T-helper 2 cell treated with Interferon-gamma antibody and Interleukin-4, amounts not matched to agents 5 μg/mL and 100 μg/mL, for 36 hours (primary cell): ENCODE data around the gene BMPR1B.
"Not testable (repeated sequence)": the region's sequence is repeated elsewhere in the genome, so short reads cannot be mapped to it uniquely, and the experiment has no call there.

ENCODE experiments used
- DNase-seq: peaks from one replicate; pipeline ENCODE4 v3.0.0; 2021; ENCODE audit warnings: low spot score
- H3K27ac Mint-ChIP-seq: one replicate; pipeline ENCODE4 v1.8.0; 2021; ENCODE audit warnings: mild to moderate bottlenecking, mixed read lengths
- H3K27me3 Mint-ChIP-seq: one replicate; pipeline ENCODE4 v1.8.0; 2021; ENCODE audit warnings: low read depth, mixed read lengths
- H3K36me3 Mint-ChIP-seq: one replicate; pipeline ENCODE4 v1.8.0; 2021; ENCODE audit warnings: low read depth, mixed read lengths
- H3K4me1 Mint-ChIP-seq: one replicate; pipeline ENCODE4 v1.8.0; 2021; ENCODE audit warnings: low read depth, mixed read lengths
- H3K4me3 Mint-ChIP-seq: one replicate; pipeline ENCODE4 v1.8.0; 2022; ENCODE audit warnings: mild to moderate bottlenecking, moderate library complexity, mixed read lengths
- H3K9me3 Mint-ChIP-seq: one replicate; pipeline ENCODE4 v1.8.0; 2021; ENCODE audit warnings: mixed read lengths

BMPR1B gene

GRCh38 chr4:95045429-95045828, 287.7 kb downstream of the BMPR1B start:
- Mint-ChIP-seq H3K4me1 (no peaks in the 10 kb centered on the region), H3K4me3 (no peak overlapping the region), H3K27ac (no peak overlapping the region), H3K36me3 (no peaks in the 10 kb centered on the region), H3K9me3 (no peaks in the 10 kb centered on the region), H3K27me3 (no peaks in the 10 kb centered on the region)
- no peak for DNase-seq

- Mint-ChIP-seq H3K4me1 (no peaks in the 10 kb centered on the region), H3K36me3 (no peaks in the 10 kb centered on the region), H3K27ac (no peak overlapping the region), H3K27me3 (no peaks in the 10 kb centered on the region), H3K9me3 (no peaks in the 10 kb centered on the region), H3K4me3 (no peak overlapping the region)
- DNase-seq: no peak
Observed at GRCh38 chr4:95048296-95048695, 290.5 kb downstream of the BMPR1B start.

- Mint-ChIP-seq H3K4me1 (no peaks in the 10 kb centered on the region), H3K27me3 (no peaks in the 10 kb centered on the region), H3K9me3 (no peaks in the 10 kb centered on the region), H3K4me3 (no peak overlapping the region), H3K27ac (no peak overlapping the region), H3K36me3 (no peaks in the 10 kb centered on the region)
- DNase-seq: no peak
Observed at GRCh38 chr4:95049551-95050233, 291.9 kb downstream of the BMPR1B start.

GRCh38 chr4:95050980-95051701, 293.4 kb downstream of the BMPR1B start:
- Mint-ChIP-seq H3K27me3 (no peaks in the 10 kb centered on the region), H3K4me3 (no peak overlapping the region), H3K4me1 (no peaks in the 10 kb centered on the region), H3K27ac (no peak overlapping the region), H3K36me3 (no peaks in the 10 kb centered on the region), H3K9me3 (no peaks in the 10 kb centered on the region)
- no peak for DNase-seq

- Mint-ChIP-seq H3K27me3 (no peaks in the 10 kb centered on the region), H3K36me3 (no peaks in the 10 kb centered on the region), H3K9me3 (no peaks in the 10 kb centered on the region), H3K4me3 (no peak overlapping the region), H3K27ac (no peak overlapping the region), H3K4me1 (no peaks in the 10 kb centered on the region)
- no peak for DNase-seq
Observed at GRCh38 chr4:95051702-95052020, 293.9 kb downstream of the BMPR1B start.

- no peaks in the 10 kb centered on the region for H3K9me3 Mint-ChIP-seq
- no peaks in the 10 kb centered on the region for H3K4me1 Mint-ChIP-seq
- H3K4me3 Mint-ChIP-seq: no peak overlapping the region
- H3K36me3 Mint-ChIP-seq: no peaks in the 10 kb centered on the region
- no peaks in the 10 kb centered on the region for H3K27me3 Mint-ChIP-seq
- no peak overlapping the region for H3K27ac Mint-ChIP-seq
- DNase-seq: no peak
Observed at GRCh38 chr4:95058991-95059390, 301.2 kb downstream of the BMPR1B start.

GRCh38 chr4:95059663-95060062, 301.9 kb downstream of the BMPR1B start:
- H3K27me3 Mint-ChIP-seq: no peaks in the 10 kb centered on the region
- H3K36me3 Mint-ChIP-seq: no peaks in the 10 kb centered on the region
- no peak for DNase-seq
- H3K4me1 Mint-ChIP-seq: no peaks in the 10 kb centered on the region
- H3K9me3 Mint-ChIP-seq: no peaks in the 10 kb centered on the region
- H3K4me3 Mint-ChIP-seq: no peak overlapping the region
- no peak overlapping the region for H3K27ac Mint-ChIP-seq

DNA sequence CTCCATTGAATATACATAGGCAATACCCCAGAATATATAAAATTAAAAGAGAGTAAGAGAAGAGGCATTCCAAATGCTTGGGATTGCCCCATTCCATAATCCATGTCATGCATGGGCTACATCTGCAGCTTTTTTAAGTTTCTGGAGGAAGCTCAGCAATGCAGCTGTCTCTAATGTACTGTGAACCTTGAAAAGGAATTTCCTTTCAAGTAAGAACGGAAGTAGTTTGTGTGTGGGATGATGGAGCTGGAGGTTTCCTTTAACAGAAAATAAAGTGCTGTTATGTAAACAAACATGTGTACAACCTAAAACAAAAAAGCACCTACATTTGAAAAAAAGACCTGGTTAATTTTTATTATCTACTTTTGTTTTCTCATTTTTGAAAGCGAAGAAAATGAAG, 303.5 kb downstream of the BMPR1B start:
- Mint-ChIP-seq H3K36me3 (no peaks in the 10 kb centered on the region), H3K9me3 (no peaks in the 10 kb centered on the region), H3K27ac (no peak overlapping the region), H3K4me3 (no peak overlapping the region), H3K4me1 (no peaks in the 10 kb centered on the region), H3K27me3 (no peaks in the 10 kb centered on the region)
- DNase-seq: no peak

GRCh38 chr4:95061801-95062200, 304.0 kb downstream of the BMPR1B start:
- not testable (repeated sequence) for DNase-seq, H3K4me1 Mint-ChIP-seq, H3K4me3 Mint-ChIP-seq, H3K9me3 Mint-ChIP-seq, H3K36me3 Mint-ChIP-seq, H3K27ac Mint-ChIP-seq, H3K27me3 Mint-ChIP-seq

DNA sequence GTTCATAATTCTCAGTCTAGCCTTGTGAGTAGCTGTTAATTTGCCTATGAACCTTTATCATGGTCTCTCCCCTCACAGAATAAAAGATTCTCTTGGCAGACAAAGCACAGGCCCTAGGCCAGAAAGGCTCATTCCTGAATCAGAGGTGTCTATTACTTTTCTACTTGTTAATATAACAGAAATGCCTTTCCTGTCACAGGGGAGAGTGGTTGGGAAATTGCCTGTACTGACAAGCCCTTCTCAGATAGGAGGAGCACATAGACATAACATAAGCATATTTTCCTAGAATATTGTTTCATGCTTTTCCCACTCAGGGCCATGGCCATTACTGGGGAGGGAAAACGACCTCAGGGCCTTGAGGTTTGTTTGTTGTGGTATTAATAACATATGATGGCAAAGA, 308.3 kb downstream of the BMPR1B start:
- Mint-ChIP-seq H3K9me3 (no peaks in the 10 kb centered on the region), H3K27ac (no peak overlapping the region), H3K27me3 (no peaks in the 10 kb centered on the region), H3K36me3 (no peaks in the 10 kb centered on the region), H3K4me1 (no peaks in the 10 kb centered on the region), H3K4me3 (no peak overlapping the region)
- DNase-seq: no peak

DNA sequence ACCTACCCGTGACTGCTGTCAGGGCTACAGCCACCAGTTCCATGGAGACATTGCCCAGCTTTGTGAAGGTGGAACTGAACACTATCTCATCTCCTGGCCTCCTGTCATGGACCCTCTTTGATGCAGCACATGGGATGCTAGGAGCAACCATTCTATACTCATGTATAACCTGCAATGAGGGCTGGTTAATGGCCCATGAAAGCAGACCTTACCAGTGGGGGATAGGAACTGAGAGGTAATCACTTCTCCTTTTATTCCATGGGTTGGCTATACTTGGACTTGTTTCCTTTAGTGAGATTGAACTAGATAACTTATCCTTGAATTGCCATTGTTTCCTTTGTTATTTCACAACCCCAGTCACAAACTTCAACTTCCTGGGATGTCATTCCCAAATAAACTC, 310.6 kb downstream of the BMPR1B start:
- H3K9me3 Mint-ChIP-seq: no peaks in the 10 kb centered on the region
- H3K27me3 Mint-ChIP-seq: no peaks in the 10 kb centered on the region
- no peak for DNase-seq
- no peaks in the 10 kb centered on the region for H3K4me1 Mint-ChIP-seq
- H3K4me3 Mint-ChIP-seq: no peak overlapping the region
- no peak overlapping the region for H3K27ac Mint-ChIP-seq
- no peaks in the 10 kb centered on the region for H3K36me3 Mint-ChIP-seq

GRCh38 chr4:95068818-95069478, 311.2 kb downstream of the BMPR1B start:
- Mint-ChIP-seq H3K4me3 (no peak overlapping the region), H3K9me3 (no peaks in the 10 kb centered on the region), H3K36me3 (no peaks in the 10 kb centered on the region), H3K27ac (no peak overlapping the region), H3K4me1 (no peaks in the 10 kb centered on the region), H3K27me3 (no peaks in the 10 kb centered on the region)
- no peak for DNase-seq

- H3K27me3 Mint-ChIP-seq: no peaks in the 10 kb centered on the region
- no peak for DNase-seq
- H3K4me3 Mint-ChIP-seq: no peak overlapping the region
- no peaks in the 10 kb centered on the region for H3K36me3 Mint-ChIP-seq
- H3K4me1 Mint-ChIP-seq: no peaks in the 10 kb centered on the region
- no peaks in the 10 kb centered on the region for H3K9me3 Mint-ChIP-seq
- H3K27ac Mint-ChIP-seq: no peak overlapping the region
Observed at GRCh38 chr4:95071851-95072250, 314.1 kb downstream of the BMPR1B start.

DNA sequence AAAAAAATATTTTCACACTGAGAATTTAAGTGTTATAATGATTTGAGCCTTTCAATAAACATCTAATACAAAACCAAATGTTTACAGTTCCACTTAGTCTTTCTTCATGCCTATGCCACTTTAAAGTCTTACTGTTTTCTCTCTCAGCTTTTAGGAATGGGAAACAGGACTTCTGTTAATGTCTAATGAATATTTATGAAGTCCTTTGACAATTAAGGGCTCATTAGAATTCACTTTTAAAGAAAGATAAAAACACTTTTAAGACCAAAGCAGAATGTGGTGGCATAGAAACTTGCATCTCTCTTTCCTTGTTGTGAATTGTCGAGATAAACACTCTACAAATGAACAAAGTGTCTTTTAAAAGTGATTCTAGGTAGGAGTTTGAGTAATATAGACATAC, 315.9 kb downstream of the BMPR1B start:
- Mint-ChIP-seq H3K27me3 (no peaks in the 10 kb centered on the region), H3K9me3 (no peaks in the 10 kb centered on the region), H3K4me1 (no peaks in the 10 kb centered on the region), H3K27ac (no peak overlapping the region), H3K4me3 (no peak overlapping the region), H3K36me3 (no peaks in the 10 kb centered on the region)
- no peak for DNase-seq
